ENCODE results near the gene GYS1. TPM values are rescaled to one million over a fixed set of nuclear protein-coding genes. Genes with fewer than 3 reads are reported as not detected.

GYS1 gene
- total and polyA plus RNA-seq, 2 of the 8 experiments (the other 6 are each of a cell fraction or from before 2014, with no cell fraction given), result 30.0 to 38.7 TPM

DNA sequence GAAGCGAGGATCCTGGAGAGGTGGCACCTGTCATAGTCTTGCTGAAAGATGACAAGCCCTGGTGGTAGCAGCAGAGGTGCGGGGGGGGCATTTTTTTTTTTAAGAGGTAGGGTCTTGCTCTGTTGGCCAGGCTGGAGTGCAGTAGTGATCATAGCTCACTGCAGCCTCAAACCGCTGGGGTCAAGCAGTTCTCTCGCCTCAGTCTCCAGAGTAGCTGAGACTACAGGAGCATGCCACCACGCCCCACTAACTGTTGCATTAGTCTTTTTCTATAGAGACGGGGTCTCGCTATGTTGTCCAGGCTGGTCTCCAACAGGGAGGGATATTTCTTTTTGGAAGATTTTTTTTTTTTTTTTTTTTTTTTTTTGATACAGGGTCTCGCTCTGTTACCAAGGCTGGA is 35.1 kb downstream of the GYS1 start:
- Histone ChIP-seq H3K79me2 (ENCODE audit: control insufficient read depth in 1 of 2, insufficient read depth in 2 of 2, low read length in 2 of 2) (peaks cover 0 to 19% of the 10 kb centered on the region in 2 experiments; a peak in 2 of 4 replicates), H3K23me2 (ENCODE audit: low read depth, low read length) (no peaks in the 10 kb centered on the region; the same call in 1 of the 2 replicates), H2BK20ac (ENCODE audit: low read length) (no peak overlapping the region), H2BK120ac (replicated peaks; ENCODE audit: low read depth, low read length) (no peak overlapping the region), H3K18ac (ENCODE audit: extremely low read depth, low read length) (no peak overlapping the region), H3K27ac (ENCODE audit: low read depth, low read length) (no peak overlapping the region), H3K4me3 (ENCODE audit: extremely low read depth in 1 of 4, insufficient read depth in 2 of 4, low read depth in 3 of 4, low read length in 4 of 4) (no peak overlapping the region), H2BK15ac (ENCODE audit: low read length) (no peak overlapping the region), H3K56ac (replicated peaks; ENCODE audit: insufficient read length, low read depth, low read length) (no peak overlapping the region), H3K9ac (replicated peaks in 1 of 4; ENCODE audit: extremely low read depth in 1 of 4, low read depth in 3 of 4, low read length in 3 of 4) (no peak overlapping the region), H4K8ac (ENCODE audit: extremely low read depth, insufficient read depth, low read length) (no peak overlapping the region), H3K79me1 (ENCODE audit: low read depth, low read length) (peaks cover 3% of the 10 kb centered on the region), H3K36me3 (ENCODE audit: control insufficient read depth in 2 of 4, insufficient read depth in 4 of 4, low read length in 3 of 4) (peaks cover 9 to 23% (median 11%) of the 10 kb centered on the region in 4 experiments; a peak in 6 of 8 replicates), H3K4me1 (replicated peaks in 1 of 4; ENCODE audit: control insufficient read depth in 3 of 4, insufficient read depth in 4 of 4, low read length in 3 of 4) (peaks cover 0 to 16% (median 9%) of the 10 kb centered on the region in 4 experiments; a peak in 6 of 7 replicates), H3K4me2 (ENCODE audit: insufficient read depth in 1 of 2, low read depth in 2 of 2, low read length in 2 of 2) (no peak overlapping the region), H3K27me3 (replicated peaks in 1 of 4; ENCODE audit: control insufficient read depth in 3 of 4, extremely low read depth in 1 of 4, insufficient read depth in 3 of 4, low read length in 3 of 4) (no peaks in the 10 kb centered on the region), H3K9me3 (ENCODE audit: insufficient read depth in 2 of 2, low read depth in 1 of 2, low read length in 1 of 2) (no peaks in the 10 kb centered on the region), H2AFZ (ENCODE audit: low read length) (no peak overlapping the region), H4K20me1 (replicated peaks in 1 of 2; ENCODE audit: control insufficient read depth in 1 of 2, insufficient read depth in 2 of 2, low read length in 2 of 2) (peaks cover 2 to 9% of the 10 kb centered on the region in 2 experiments), H4K5ac (ENCODE audit: insufficient read length, low read depth, low read length) (no peak overlapping the region), H3K4ac (replicated peaks; ENCODE audit: insufficient read length, low read depth, low read length) (no peak overlapping the region), H2BK5ac (ENCODE audit: low read depth, low read length) (no peak overlapping the region), H2BK12ac (ENCODE audit: low read depth, low read length) (no peak overlapping the region), H3K23ac (ENCODE audit: insufficient read length) (no peak overlapping the region), H2AK5ac (ENCODE audit: low read depth, low read length) (no peak overlapping the region), H3K14ac (ENCODE audit: insufficient read length) (no peak overlapping the region), H4K91ac (replicated peaks; ENCODE audit: insufficient read length, low read length) (no peak overlapping the region)
- no peak for FAIRE-seq
- CTCF ChIA-PET (ENCODE audit: partially characterized antibody), result interaction anchor here (0.8 to 2.9 kb wide), 2 partner anchors 10 to 13 kb away, joined by 3 to 11 read pairs; no protein-coding TSS in a partner anchor
- no peak for TF ChIP-seq RNF2 (IDR thresholded peaks at IDR 0.05; ENCODE audit: borderline replicate concordance, low read depth, low read length, missing control alignments, poor library complexity, severe bottlenecking)
- peak; percentile 53; the same call in 1 of the 2 replicates for TF ChIP-seq KDM1A (IDR thresholded peaks at IDR 0.05; ENCODE audit: borderline replicate concordance, low read length)
- TF ChIP-seq EZH2 (IDR thresholded peaks at IDR 0.05; ENCODE audit: low read depth, low read length, severe bottlenecking), result no peak
- no peak for DNase-seq (ENCODE audit: low read depth in 1 of 2, low spot score in 2 of 2)
- POLR2A ChIA-PET (ENCODE audit: partially characterized antibody), result interaction anchor here (0.6 to 2.9 kb wide), 4 partner anchors 10 to 315 kb away, joined by 3 to 16 read pairs (median 3); no protein-coding TSS in a partner anchor
- WGBS, 2 experiments (ENCODE audit: extremely low coverage in 1 of 2, insufficient coverage in 1 of 2, insufficient read length in 1 of 2, insufficient replicate concordance in 2 of 2, low coverage in 1 of 2, low lambda C conversion rate in 2 of 2, missing lambda C conversion rate in 1 of 2), result 91% methylated on average over 7 of the region's 8 CpGs; no CpG with 5 or more reads in 1 of the 2 experiments

Data from H1 (cell line).